Measurements from ENCODE around the gene MRPS23. TPM values are rescaled to one million over a fixed set of nuclear protein-coding genes. Genes with fewer than 3 reads are reported as not detected.
A peak's percentile ranks its signal among the peaks of the same experiment; 100 is the strongest.

MRPS23 gene
- total and polyA plus RNA-seq, 2 experiments from 2014 or later, result 53.2 to 74.5 TPM

DNA sequence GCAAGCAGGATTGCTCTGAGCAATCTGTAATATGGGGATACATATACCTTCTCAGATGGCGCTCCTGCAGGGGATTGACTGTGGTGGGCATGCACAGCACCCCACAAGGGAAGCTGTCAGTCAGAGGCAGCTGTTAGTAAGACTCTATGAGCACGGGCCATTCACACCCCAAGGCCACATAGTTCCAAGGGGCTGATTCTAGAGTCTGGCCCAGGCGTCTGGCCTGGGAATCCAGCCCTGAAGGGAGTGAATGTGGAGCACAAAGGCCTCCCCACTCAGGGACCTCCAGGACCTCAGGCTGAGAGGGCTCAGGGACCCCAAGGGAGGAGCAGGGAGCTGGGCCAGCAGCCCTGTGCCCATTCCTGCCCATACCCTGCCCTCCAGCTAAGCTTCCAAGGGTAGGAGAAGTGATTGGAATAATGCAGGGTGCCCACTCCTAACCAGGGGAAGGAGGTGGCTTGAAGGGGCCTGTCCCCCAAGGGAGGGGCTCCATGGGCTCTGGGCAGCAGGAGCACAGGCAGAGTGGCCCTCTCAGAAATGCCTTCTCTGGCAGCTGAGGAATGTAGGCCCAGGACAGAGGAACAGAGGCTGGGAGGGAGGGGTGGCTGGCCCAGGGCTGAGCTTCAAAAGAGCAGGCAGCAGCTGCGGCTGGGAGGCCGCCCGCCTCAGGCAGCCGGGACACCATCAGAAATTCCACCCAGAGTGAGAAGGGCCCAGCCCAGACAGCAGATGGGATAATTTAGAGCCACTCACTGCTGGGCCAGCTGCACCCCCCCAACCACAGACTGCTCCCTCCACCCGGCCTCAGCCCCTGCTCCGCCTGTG, 48.9 kb upstream of the MRPS23 start:
- DNase-seq (ENCODE audit: low spot score) (peak; percentile 86), ATAC-seq (peak; percentile 92)
- Histone ChIP-seq H3K4me2 (peak overlapping the region; percentile 60; the same call in 1 of the 2 replicates), H3K4me3 (no peak overlapping the region), H3F3A (replicated peaks; ENCODE audit: low read depth) (no peaks in the 10 kb centered on the region), H2AFZ (peak overlapping the region; percentile 52), H3K27me3 (ENCODE audit: insufficient read depth) (no peaks in the 10 kb centered on the region), H3K4me1 (ENCODE audit: insufficient read depth) (peaks cover 12% of the 10 kb centered on the region), H3K27ac (ENCODE audit: low read depth) (peak overlapping the region; percentile 79; the same call in 1 of the 2 replicates), H3K9me2 (ENCODE audit: insufficient read depth) (no peaks in the 10 kb centered on the region), H3K36me3 (ENCODE audit: insufficient read depth) (no peaks in the 10 kb centered on the region), H4K20me1 (replicated peaks; ENCODE audit: insufficient read depth) (no peaks in the 10 kb centered on the region), H3K79me2 (replicated peaks; ENCODE audit: insufficient read depth) (no peaks in the 10 kb centered on the region)
- peaks cover 43% of the 10 kb centered on the region for H3K4me1 Mint-ChIP-seq
- TF ChIP-seq JUNB (IDR thresholded peaks at IDR 0.05; ENCODE audit: unreplicated experiment), result no peak
- H3K9me3 Mint-ChIP-seq, result no peaks in the 10 kb centered on the region
- H3K36me3 Mint-ChIP-seq (ENCODE audit: low read depth), result no peaks in the 10 kb centered on the region
- H3K27me3 Mint-ChIP-seq (ENCODE audit: insufficient read depth, low read depth, poor library complexity), result peaks cover 11% of the 10 kb centered on the region
- no peak overlapping the region for H3K4me3 Mint-ChIP-seq
- H3K27ac Mint-ChIP-seq, result peak overlapping the region; percentile 93

DNA sequence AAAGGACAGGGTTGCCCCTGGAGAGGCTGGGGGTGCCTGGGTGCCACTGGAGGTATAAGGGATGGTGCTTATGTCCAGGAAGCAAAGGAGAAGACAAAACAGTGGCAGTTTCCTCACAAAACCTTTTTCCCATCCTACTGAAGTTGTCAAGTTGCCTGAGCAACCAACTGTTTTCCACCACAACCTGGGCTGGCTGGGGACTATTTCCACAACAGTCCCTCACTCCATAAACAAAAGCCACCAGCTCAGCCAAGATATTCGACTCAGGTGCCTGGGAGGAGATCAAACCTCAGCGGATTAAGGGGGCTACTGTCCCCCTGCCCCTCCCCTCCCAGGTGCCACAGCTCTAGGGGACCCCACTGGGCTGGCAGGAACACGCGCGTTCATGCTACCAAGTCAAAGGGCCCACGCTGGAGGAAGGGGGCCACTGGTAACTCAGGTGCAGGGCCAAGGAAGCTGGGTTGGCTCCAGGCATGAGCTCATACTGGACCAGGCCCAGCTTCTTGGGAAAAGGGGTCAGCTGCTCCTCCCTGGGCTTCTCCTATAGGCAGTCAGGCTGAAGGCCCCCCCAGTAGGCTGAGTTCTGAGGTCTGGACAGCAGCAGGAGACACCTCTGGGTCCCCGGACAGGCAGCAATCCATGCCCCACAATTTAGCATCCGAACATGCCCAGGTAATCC, 45.7 kb upstream of the MRPS23 start:
- Histone ChIP-seq H2AFZ (no peak overlapping the region), H3K36me3 (ENCODE audit: insufficient read depth) (no peaks in the 10 kb centered on the region), H3K4me2 (no peak overlapping the region), H3K4me1 (ENCODE audit: insufficient read depth) (peaks cover 23% of the 10 kb centered on the region), H4K20me1 (replicated peaks; ENCODE audit: insufficient read depth) (no peaks in the 10 kb centered on the region), H3K27me3 (ENCODE audit: insufficient read depth) (no peaks in the 10 kb centered on the region), H3K79me2 (replicated peaks; ENCODE audit: insufficient read depth) (no peaks in the 10 kb centered on the region), H3K9me2 (ENCODE audit: insufficient read depth) (0 out of 2 replicates have a peak, but pooled peaks cover 3% of the 10 kb centered on the region), H3K4me3 (no peak overlapping the region), H3F3A (replicated peaks; ENCODE audit: low read depth) (no peaks in the 10 kb centered on the region), H3K27ac (ENCODE audit: low read depth) (no peak overlapping the region)
- Mint-ChIP-seq H3K9me3 (no peaks in the 10 kb centered on the region), H3K27me3 (ENCODE audit: insufficient read depth, low read depth, poor library complexity) (peaks cover 11% of the 10 kb centered on the region), H3K4me3 (no peak overlapping the region), H3K36me3 (ENCODE audit: low read depth) (no peaks in the 10 kb centered on the region), H3K27ac (no peak overlapping the region), H3K4me1 (peaks cover 35% of the 10 kb centered on the region)
- ATAC-seq (no peak), DNase-seq (ENCODE audit: low spot score) (no peak)
- TF ChIP-seq ZNF331 (CRISPR knock-in tag; IDR thresholded peaks at IDR 0.05; ENCODE audit: low read depth) (no peak), ZNF114 (CRISPR knock-in tag; IDR thresholded peaks at IDR 0.05) (no peak), JUNB (IDR thresholded peaks at IDR 0.05; ENCODE audit: unreplicated experiment) (no peak), EZH2 (IDR thresholded peaks at IDR 0.05; ENCODE audit: low read depth, unreplicated experiment) (no peak), NANOG (IDR thresholded peaks at IDR 0.05; ENCODE audit: borderline replicate concordance) (no peak), CREB1 (CRISPR knock-in tag; IDR thresholded peaks at IDR 0.05; ENCODE audit: low read depth) (no peak), STAT1 (IDR thresholded peaks at IDR 0.05; ENCODE audit: unreplicated experiment) (no peak), EZH2phosphoT487 (IDR thresholded peaks at IDR 0.05; ENCODE audit: unreplicated experiment) (no peak), POLR2AphosphoS5 (IDR thresholded peaks at IDR 0.05; ENCODE audit: low read depth) (no peak)
- TF ChIP-seq, protein P1, sequence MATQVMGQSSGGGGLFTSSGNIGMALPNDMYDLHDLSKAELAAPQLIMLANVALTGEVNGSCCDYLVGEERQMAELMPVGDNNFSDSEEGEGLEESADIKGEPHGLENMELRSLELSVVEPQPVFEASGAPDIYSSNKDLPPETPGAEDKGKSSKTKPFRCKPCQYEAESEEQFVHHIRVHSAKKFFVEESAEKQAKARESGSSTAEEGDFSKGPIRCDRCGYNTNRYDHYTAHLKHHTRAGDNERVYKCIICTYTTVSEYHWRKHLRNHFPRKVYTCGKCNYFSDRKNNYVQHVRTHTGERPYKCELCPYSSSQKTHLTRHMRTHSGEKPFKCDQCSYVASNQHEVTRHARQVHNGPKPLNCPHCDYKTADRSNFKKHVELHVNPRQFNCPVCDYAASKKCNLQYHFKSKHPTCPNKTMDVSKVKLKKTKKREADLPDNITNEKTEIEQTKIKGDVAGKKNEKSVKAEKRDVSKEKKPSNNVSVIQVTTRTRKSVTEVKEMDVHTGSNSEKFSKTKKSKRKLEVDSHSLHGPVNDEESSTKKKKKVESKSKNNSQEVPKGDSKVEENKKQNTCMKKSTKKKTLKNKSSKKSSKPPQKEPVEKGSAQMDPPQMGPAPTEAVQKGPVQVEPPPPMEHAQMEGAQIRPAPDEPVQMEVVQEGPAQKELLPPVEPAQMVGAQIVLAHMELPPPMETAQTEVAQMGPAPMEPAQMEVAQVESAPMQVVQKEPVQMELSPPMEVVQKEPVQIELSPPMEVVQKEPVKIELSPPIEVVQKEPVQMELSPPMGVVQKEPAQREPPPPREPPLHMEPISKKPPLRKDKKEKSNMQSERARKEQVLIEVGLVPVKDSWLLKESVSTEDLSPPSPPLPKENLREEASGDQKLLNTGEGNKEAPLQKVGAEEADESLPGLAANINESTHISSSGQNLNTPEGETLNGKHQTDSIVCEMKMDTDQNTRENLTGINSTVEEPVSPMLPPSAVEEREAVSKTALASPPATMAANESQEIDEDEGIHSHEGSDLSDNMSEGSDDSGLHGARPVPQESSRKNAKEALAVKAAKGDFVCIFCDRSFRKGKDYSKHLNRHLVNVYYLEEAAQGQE (IDR thresholded peaks at IDR 0.05; ENCODE audit: unreplicated experiment), result no peak
- TF ChIP-seq, protein P2, sequence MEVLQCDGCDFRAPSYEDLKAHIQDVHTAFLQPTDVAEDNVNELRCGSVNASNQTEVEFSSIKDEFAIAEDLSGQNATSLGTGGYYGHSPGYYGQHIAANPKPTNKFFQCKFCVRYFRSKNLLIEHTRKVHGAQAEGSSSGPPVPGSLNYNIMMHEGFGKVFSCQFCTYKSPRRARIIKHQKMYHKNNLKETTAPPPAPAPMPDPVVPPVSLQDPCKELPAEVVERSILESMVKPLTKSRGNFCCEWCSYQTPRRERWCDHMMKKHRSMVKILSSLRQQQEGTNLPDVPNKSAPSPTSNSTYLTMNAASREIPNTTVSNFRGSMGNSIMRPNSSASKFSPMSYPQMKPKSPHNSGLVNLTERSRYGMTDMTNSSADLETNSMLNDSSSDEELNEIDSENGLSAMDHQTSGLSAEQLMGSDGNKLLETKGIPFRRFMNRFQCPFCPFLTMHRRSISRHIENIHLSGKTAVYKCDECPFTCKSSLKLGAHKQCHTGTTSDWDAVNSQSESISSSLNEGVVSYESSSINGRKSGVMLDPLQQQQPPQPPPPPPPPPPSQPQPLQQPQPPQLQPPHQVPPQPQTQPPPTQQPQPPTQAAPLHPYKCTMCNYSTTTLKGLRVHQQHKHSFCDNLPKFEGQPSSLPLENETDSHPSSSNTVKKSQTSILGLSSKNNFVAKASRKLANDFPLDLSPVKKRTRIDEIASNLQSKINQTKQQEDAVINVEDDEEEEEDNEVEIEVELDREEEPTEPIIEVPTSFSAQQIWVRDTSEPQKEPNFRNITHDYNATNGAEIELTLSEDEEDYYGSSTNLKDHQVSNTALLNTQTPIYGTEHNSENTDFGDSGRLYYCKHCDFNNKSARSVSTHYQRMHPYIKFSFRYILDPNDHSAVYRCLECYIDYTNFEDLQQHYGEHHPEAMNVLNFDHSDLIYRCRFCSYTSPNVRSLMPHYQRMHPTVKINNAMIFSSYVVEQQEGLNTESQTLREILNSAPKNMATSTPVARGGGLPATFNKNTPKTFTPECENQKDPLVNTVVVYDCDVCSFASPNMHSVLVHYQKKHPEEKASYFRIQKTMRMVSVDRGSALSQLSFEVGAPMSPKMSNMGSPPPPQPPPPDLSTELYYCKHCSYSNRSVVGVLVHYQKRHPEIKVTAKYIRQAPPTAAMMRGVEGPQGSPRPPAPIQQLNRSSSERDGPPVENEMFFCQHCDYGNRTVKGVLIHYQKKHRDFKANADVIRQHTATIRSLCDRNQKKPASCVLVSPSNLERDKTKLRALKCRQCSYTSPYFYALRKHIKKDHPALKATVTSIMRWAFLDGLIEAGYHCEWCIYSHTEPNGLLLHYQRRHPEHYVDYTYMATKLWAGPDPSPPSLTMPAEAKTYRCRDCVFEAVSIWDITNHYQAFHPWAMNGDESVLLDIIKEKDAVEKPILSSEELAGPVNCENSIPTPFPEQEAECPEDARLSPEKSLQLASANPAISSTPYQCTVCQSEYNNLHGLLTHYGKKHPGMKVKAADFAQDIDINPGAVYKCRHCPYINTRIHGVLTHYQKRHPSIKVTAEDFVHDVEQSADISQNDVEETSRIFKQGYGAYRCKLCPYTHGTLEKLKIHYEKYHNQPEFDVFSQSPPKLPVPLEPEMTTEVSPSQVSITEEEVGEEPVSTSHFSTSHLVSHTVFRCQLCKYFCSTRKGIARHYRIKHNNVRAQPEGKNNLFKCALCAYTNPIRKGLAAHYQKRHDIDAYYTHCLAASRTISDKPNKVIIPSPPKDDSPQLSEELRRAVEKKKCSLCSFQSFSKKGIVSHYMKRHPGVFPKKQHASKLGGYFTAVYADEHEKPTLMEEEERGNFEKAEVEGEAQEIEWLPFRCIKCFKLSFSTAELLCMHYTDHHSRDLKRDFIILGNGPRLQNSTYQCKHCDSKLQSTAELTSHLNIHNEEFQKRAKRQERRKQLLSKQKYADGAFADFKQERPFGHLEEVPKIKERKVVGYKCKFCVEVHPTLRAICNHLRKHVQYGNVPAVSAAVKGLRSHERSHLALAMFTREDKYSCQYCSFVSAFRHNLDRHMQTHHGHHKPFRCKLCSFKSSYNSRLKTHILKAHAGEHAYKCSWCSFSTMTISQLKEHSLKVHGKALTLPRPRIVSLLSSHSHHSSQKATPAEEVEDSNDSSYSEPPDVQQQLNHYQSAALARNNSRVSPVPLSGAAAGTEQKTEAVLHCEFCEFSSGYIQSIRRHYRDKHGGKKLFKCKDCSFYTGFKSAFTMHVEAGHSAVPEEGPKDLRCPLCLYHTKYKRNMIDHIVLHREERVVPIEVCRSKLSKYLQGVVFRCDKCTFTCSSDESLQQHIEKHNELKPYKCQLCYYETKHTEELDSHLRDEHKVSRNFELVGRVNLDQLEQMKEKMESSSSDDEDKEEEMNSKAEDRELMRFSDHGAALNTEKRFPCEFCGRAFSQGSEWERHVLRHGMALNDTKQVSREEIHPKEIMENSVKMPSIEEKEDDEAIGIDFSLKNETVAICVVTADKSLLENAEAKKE (CRISPR knock-in tag; IDR thresholded peaks at IDR 0.05), result no peak
